ENCODE results near the gene ZBTB7C. TPM values are rescaled to one million over a fixed set of nuclear protein-coding genes. Genes with fewer than 3 reads are reported as not detected.

The ZBTB7C gene
- total and polyA plus RNA-seq, 4 donors: 0.19 to 1.1 (median 0.45) TPM

DNA sequence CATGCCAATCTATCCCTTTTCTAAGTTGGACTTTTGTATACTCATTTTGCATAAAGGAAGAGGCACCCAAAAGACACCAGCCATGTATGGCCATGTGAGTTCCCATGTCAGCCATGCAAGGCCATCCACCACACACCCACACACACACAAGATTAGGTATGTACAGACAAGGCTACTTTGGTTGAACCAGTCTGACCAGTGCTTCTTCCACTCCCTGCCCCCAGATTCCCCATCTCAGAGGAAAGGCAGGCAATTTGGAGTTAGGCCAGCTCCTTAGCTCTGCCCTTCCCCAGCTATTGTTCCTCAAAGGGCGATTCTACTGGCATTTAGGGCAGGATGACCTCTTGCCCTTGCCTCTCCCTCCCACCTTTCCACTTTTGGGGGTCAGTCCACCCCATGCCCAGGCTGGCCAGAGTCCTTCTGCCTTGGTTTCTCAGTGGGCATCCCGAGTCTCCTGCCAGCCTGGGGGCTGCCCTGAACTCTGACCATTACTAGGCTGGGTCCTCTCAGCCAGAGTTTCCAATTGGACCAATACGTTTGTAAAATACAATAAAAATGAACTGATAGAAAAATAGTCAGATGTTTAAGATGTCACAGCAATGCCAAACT lies 101.1 kb downstream of the ZBTB7C start:
- no peak overlapping the region for H3K4me3 ChIP-seq (ENCODE audit: low read depth in 1 of 3, low read length in 3 of 3)
- TF ChIP-seq RXRA (IDR thresholded peaks at IDR 0.05) (no peak), FOXA1 (IDR thresholded peaks at IDR 0.05) (no peak), YY1 (IDR thresholded peaks at IDR 0.05) (no peak), HNF4A (conservative IDR thresholded peaks at IDR 0.05) (no peak), SP1 (IDR thresholded peaks at IDR 0.05) (no peak), NR2F2 (IDR thresholded peaks at IDR 0.05) (no peak), GABPA (IDR thresholded peaks at IDR 0.05 in 1 of 2, conservative IDR thresholded peaks at IDR 0.05 in 1 of 2) (no peak)
- TF ChIP-seq, protein P1, sequence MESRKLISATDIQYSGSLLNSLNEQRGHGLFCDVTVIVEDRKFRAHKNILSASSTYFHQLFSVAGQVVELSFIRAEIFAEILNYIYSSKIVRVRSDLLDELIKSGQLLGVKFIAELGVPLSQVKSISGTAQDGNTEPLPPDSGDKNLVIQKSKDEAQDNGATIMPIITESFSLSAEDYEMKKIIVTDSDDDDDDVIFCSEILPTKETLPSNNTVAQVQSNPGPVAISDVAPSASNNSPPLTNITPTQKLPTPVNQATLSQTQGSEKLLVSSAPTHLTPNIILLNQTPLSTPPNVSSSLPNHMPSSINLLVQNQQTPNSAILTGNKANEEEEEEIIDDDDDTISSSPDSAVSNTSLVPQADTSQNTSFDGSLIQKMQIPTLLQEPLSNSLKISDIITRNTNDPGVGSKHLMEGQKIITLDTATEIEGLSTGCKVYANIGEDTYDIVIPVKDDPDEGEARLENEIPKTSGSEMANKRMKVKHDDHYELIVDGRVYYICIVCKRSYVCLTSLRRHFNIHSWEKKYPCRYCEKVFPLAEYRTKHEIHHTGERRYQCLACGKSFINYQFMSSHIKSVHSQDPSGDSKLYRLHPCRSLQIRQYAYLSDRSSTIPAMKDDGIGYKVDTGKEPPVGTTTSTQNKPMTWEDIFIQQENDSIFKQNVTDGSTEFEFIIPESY (IDR thresholded peaks at IDR 0.05): no peak
- H3K4me1 ChIP-seq (ENCODE audit: control insufficient read depth in 4 of 4, insufficient read depth in 4 of 4, low read length in 3 of 4): no peaks in the 10 kb centered on the region
- 75% methylated on average over 3 of the region's 3 CpGs for WGBS
- H3K27me3 ChIP-seq (ENCODE audit: control insufficient read depth in 4 of 4, insufficient read depth in 4 of 4, low read length in 3 of 4): no peaks in the 10 kb centered on the region
- H3K9ac ChIP-seq (ENCODE audit: low read depth in 1 of 2, low read length in 2 of 2): no peak overlapping the region
- no peaks in the 10 kb centered on the region for H3K36me3 ChIP-seq (ENCODE audit: control insufficient read depth in 4 of 4, insufficient read depth in 3 of 4, low read depth in 1 of 4, low read length in 3 of 4)
- H3K9me3 ChIP-seq (ENCODE audit: control insufficient read depth in 4 of 4, low read length in 3 of 4): no peaks in the 10 kb centered on the region
- DNase-seq (ENCODE audit: low spot score): no peak
- H3K27ac ChIP-seq (ENCODE audit: low read depth in 1 of 2, low read length in 2 of 2): no peak overlapping the region

DNA sequence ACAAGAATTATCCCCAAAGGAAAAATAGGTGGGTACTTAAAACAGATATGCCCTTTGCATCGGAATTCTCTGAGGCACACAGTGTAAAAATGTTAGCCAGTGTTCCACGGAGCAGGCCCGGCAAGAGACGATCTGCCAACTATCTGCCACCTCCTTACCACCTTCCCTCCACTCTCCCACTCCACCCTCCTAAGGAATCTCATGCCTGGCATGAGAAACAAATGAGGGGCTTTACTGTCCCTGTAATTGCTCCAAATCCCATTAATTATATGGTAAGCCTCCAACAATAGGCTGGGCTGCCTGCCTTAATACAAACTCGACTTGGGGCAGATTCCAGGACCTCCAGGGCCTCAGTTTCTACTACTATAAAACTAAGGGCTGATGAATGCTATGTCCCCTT lies 102.3 kb downstream of the ZBTB7C start:
- Histone ChIP-seq H3K4me3 (ENCODE audit: low read depth in 1 of 3, low read length in 3 of 3) (no peak overlapping the region), H3K27me3 (ENCODE audit: control insufficient read depth in 4 of 4, insufficient read depth in 4 of 4, low read length in 3 of 4) (no peaks in the 10 kb centered on the region), H3K9me3 (ENCODE audit: control insufficient read depth in 4 of 4, low read length in 3 of 4) (no peaks in the 10 kb centered on the region), H3K36me3 (ENCODE audit: control insufficient read depth in 4 of 4, insufficient read depth in 3 of 4, low read depth in 1 of 4, low read length in 3 of 4) (no peaks in the 10 kb centered on the region), H3K9ac (ENCODE audit: low read depth in 1 of 2, low read length in 2 of 2) (no peak overlapping the region), H3K27ac (ENCODE audit: low read depth in 1 of 2, low read length in 2 of 2) (no peak overlapping the region), H3K4me1 (ENCODE audit: control insufficient read depth in 4 of 4, insufficient read depth in 4 of 4, low read length in 3 of 4) (no peaks in the 10 kb centered on the region)
- DNase-seq (ENCODE audit: low spot score): no peak
- TF ChIP-seq RAD21 (IDR thresholded peaks at IDR 0.05): no peak
- TF ChIP-seq SP1 (IDR thresholded peaks at IDR 0.05): no peak
- TF ChIP-seq HNF4A (conservative IDR thresholded peaks at IDR 0.05): no peak
- TF ChIP-seq FOXA2 (IDR thresholded peaks at IDR 0.05): no peak
- TF ChIP-seq EGR1 (IDR thresholded peaks at IDR 0.05; ENCODE audit: low read depth in 2 of 2): no peak
- TF ChIP-seq, protein P2, sequence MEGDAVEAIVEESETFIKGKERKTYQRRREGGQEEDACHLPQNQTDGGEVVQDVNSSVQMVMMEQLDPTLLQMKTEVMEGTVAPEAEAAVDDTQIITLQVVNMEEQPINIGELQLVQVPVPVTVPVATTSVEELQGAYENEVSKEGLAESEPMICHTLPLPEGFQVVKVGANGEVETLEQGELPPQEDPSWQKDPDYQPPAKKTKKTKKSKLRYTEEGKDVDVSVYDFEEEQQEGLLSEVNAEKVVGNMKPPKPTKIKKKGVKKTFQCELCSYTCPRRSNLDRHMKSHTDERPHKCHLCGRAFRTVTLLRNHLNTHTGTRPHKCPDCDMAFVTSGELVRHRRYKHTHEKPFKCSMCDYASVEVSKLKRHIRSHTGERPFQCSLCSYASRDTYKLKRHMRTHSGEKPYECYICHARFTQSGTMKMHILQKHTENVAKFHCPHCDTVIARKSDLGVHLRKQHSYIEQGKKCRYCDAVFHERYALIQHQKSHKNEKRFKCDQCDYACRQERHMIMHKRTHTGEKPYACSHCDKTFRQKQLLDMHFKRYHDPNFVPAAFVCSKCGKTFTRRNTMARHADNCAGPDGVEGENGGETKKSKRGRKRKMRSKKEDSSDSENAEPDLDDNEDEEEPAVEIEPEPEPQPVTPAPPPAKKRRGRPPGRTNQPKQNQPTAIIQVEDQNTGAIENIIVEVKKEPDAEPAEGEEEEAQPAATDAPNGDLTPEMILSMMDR (IDR thresholded peaks at IDR 0.05; ENCODE audit: low read depth, low read length, missing input control): no peak
- TF ChIP-seq JUND (IDR thresholded peaks at IDR 0.05): no peak
- TF ChIP-seq RXRA (IDR thresholded peaks at IDR 0.05): no peak
- TF ChIP-seq, protein P3, sequence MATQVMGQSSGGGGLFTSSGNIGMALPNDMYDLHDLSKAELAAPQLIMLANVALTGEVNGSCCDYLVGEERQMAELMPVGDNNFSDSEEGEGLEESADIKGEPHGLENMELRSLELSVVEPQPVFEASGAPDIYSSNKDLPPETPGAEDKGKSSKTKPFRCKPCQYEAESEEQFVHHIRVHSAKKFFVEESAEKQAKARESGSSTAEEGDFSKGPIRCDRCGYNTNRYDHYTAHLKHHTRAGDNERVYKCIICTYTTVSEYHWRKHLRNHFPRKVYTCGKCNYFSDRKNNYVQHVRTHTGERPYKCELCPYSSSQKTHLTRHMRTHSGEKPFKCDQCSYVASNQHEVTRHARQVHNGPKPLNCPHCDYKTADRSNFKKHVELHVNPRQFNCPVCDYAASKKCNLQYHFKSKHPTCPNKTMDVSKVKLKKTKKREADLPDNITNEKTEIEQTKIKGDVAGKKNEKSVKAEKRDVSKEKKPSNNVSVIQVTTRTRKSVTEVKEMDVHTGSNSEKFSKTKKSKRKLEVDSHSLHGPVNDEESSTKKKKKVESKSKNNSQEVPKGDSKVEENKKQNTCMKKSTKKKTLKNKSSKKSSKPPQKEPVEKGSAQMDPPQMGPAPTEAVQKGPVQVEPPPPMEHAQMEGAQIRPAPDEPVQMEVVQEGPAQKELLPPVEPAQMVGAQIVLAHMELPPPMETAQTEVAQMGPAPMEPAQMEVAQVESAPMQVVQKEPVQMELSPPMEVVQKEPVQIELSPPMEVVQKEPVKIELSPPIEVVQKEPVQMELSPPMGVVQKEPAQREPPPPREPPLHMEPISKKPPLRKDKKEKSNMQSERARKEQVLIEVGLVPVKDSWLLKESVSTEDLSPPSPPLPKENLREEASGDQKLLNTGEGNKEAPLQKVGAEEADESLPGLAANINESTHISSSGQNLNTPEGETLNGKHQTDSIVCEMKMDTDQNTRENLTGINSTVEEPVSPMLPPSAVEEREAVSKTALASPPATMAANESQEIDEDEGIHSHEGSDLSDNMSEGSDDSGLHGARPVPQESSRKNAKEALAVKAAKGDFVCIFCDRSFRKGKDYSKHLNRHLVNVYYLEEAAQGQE (IDR thresholded peaks at IDR 0.05): no peak
- TF ChIP-seq, protein P4, sequence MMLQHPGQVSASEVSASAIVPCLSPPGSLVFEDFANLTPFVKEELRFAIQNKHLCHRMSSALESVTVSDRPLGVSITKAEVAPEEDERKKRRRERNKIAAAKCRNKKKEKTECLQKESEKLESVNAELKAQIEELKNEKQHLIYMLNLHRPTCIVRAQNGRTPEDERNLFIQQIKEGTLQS (IDR thresholded peaks at IDR 0.05): no peak
- TF ChIP-seq, protein P1 (IDR thresholded peaks at IDR 0.05): no peak
- TF ChIP-seq TAF1 (conservative IDR thresholded peaks at IDR 0.05): no peak
- no peak for TF ChIP-seq HNF4G (IDR thresholded peaks at IDR 0.05)
- WGBS: 91% methylated on average over 5 of the region's 5 CpGs

Data from liver (tissue), 9 donors.